Tibial nerve (tissue), 3 donors: ENCODE data around the gene DTNBP1.

Experiments
- CTCF ChIP-seq, 5 experiments: fragments of 200-600 bp in 3 of 5; fragments of 450-650 bp in 2 of 5; sonication (generic) in 3 of 5; IDR thresholded peaks; one replicate each; pipeline ENCODE4 v1.5.1; 2016 to 2019; ENCODE audit warnings: antibody characterized with exemption in 5 of 5, mild to moderate bottlenecking in 3 of 5, moderate library complexity in 2 of 5
- POLR2A ChIP-seq, 2 donors: fragments of 450-650 bp; IDR thresholded peaks; one replicate each; pipeline ENCODE4 v1.6.1; 2017; ENCODE audit warnings: antibody characterized with exemption in 2 of 2, mild to moderate bottlenecking in 2 of 2, moderate library complexity in 2 of 2

GRCh38 chr6:15555101-15556038, 107.5 kb downstream of the DTNBP1 start:
- TF ChIP-seq CTCF (IDR thresholded peaks at IDR 0.05) (no peak), POLR2A (IDR thresholded peaks at IDR 0.05) (no peak)
